Activated T-helper 2 cell treated with anti-CD3 and anti-CD28 coated beads, Interferon-gamma antibody, Interleukin-2, Interleukin-4, amounts not matched to agents 10 μg/mL and 5 μg/mL and 100 μg/mL, durations not matched to agents 14 hours and 24 hours and 36 hours (primary cell): ENCODE results near the gene PAH. TPM values are rescaled to one million over a fixed set of nuclear protein-coding genes. Genes with fewer than 3 reads are reported as not detected.
A peak's percentile ranks its signal among the peaks of the same experiment; 100 is the strongest.

ENCODE experiments used
- DNase-seq: peaks from one replicate; pipeline ENCODE4 v3.0.0; 2021; ENCODE audit warnings: low spot score
- H3K27ac Mint-ChIP-seq: one replicate; pipeline ENCODE4 v1.8.0; 2021; ENCODE audit warnings: mixed read lengths
- H3K27me3 Mint-ChIP-seq: one replicate; pipeline ENCODE4 v1.8.0; 2021; ENCODE audit warnings: low read depth, mixed read lengths
- H3K36me3 Mint-ChIP-seq: one replicate; pipeline ENCODE4 v1.8.0; 2021; ENCODE audit warnings: low read depth, mixed read lengths
- H3K4me1 Mint-ChIP-seq: one replicate; pipeline ENCODE4 v1.8.0; 2021; ENCODE audit warnings: low read depth, mixed read lengths
- H3K4me3 Mint-ChIP-seq: one replicate; pipeline ENCODE4 v1.8.0; 2021; ENCODE audit warnings: low read depth, mild to moderate bottlenecking, moderate library complexity, mixed read lengths
- H3K9me3 Mint-ChIP-seq: one replicate; pipeline ENCODE4 v1.8.0; 2021; ENCODE audit warnings: mixed read lengths
- intact Hi-C: fragments of 100-400 bp; cut with micrococcal nuclease; formaldehyde crosslinking; loops from one replicate; pipeline ENCODE4 v1.15.1; 2023
- total RNA-seq: library from RNA; stranded (reverse); gene quantifications from 2 replicates; pipeline ENCODE4 v1.2.3, GENCODE V29; 2022

The PAH gene
- total RNA-seq, 1 donor from 2014 or later, result not detected

GRCh38 chr12:102957339-102958050 lies 40.5 kb upstream of the PAH start, which contains the start of gene ASCL1:
TSS of gene ASCL1 (plus strand) at chr12:102957674. CDS start at chr12:102958245, 571 bp downstream.
- Mint-ChIP-seq H3K9me3 (no peaks in the 10 kb centered on the region), H3K36me3 (no peaks in the 10 kb centered on the region), H3K27ac (no peak within 1 kb of the TSS), H3K4me3 (peak within 1 kb of the TSS; percentile 78), H3K27me3 (peaks cover 81% of the 10 kb centered on the region), H3K4me1 (peaks cover 40% of the 10 kb centered on the region)
- intact Hi-C loops, result no loop called here
- no peak for DNase-seq

- Mint-ChIP-seq H3K9me3 (no peaks in the 10 kb centered on the region), H3K4me3 (peak overlapping the region; percentile 51), H3K4me1 (peaks cover 37% of the 10 kb centered on the region), H3K36me3 (no peaks in the 10 kb centered on the region), H3K27ac (no peak overlapping the region), H3K27me3 (peaks cover 81% of the 10 kb centered on the region)
- intact Hi-C loops, result no loop called here
- no peak for DNase-seq
Measured at GRCh38 chr12:102956738-102957327, 39.8 kb upstream of the PAH start.

- Mint-ChIP-seq H3K27me3 (peaks cover 79% of the 10 kb centered on the region), H3K4me1 (peaks cover 39% of the 10 kb centered on the region), H3K36me3 (no peaks in the 10 kb centered on the region), H3K9me3 (no peaks in the 10 kb centered on the region), H3K4me3 (no peak overlapping the region), H3K27ac (no peak overlapping the region)
- intact Hi-C loops, result no loop called here
- no peak for DNase-seq
Measured at GRCh38 chr12:102955926-102956737, 39.1 kb upstream of the PAH start.

- no peak for DNase-seq
- no peaks in the 10 kb centered on the region for H3K9me3 Mint-ChIP-seq
Measured at GRCh38 chr12:102954134-102954533, 37.1 kb upstream of the PAH start.

GRCh38 chr12:102953221-102953620 lies 36.2 kb upstream of the PAH start:
- H3K4me3 Mint-ChIP-seq, result no peak overlapping the region
- no peak overlapping the region for H3K27ac Mint-ChIP-seq
- H3K36me3 Mint-ChIP-seq, result no peaks in the 10 kb centered on the region
- peaks cover 78% of the 10 kb centered on the region for H3K27me3 Mint-ChIP-seq
- intact Hi-C loops, result no loop called here
- no peak for DNase-seq
- peaks cover 35% of the 10 kb centered on the region for H3K4me1 Mint-ChIP-seq
- H3K9me3 Mint-ChIP-seq, result no peaks in the 10 kb centered on the region

More at GRCh38 chr12:102954134-102954533, 37.1 kb upstream of the PAH start:
- Mint-ChIP-seq H3K4me3 (no peak overlapping the region), H3K36me3 (no peaks in the 10 kb centered on the region), H3K27ac (no peak overlapping the region), H3K27me3 (peaks cover 82% of the 10 kb centered on the region), H3K4me1 (peaks cover 39% of the 10 kb centered on the region)
- intact Hi-C loops, result no loop called here

- Mint-ChIP-seq H3K36me3 (no peaks in the 10 kb centered on the region), H3K9me3 (no peaks in the 10 kb centered on the region), H3K27ac (no peak overlapping the region), H3K27me3 (peaks cover 79% of the 10 kb centered on the region), H3K4me3 (no peak overlapping the region), H3K4me1 (peaks cover 29% of the 10 kb centered on the region)
- DNase-seq, result no peak
- intact Hi-C loops, result no loop called here
Measured at GRCh38 chr12:102951841-102952240, 34.8 kb upstream of the PAH start.

GRCh38 chr12:102950950-102951619 lies 34.0 kb upstream of the PAH start:
- intact Hi-C loops, result no loop called here

GRCh38 chr12:102950107-102950949 lies 33.3 kb upstream of the PAH start:
- peaks cover 22% of the 10 kb centered on the region for H3K4me1 Mint-ChIP-seq
- H3K27ac Mint-ChIP-seq, result no peak overlapping the region
- H3K4me3 Mint-ChIP-seq, result no peak overlapping the region
- no peak for DNase-seq
- intact Hi-C loops, result no loop called here
- H3K9me3 Mint-ChIP-seq, result no peaks in the 10 kb centered on the region
- H3K36me3 Mint-ChIP-seq, result no peaks in the 10 kb centered on the region
- H3K27me3 Mint-ChIP-seq, result peaks cover 68% of the 10 kb centered on the region

More at GRCh38 chr12:102950950-102951619, 34.0 kb upstream of the PAH start:
- Mint-ChIP-seq H3K36me3 (no peaks in the 10 kb centered on the region), H3K9me3 (no peaks in the 10 kb centered on the region), H3K27me3 (peaks cover 76% of the 10 kb centered on the region), H3K4me1 (peaks cover 25% of the 10 kb centered on the region), H3K4me3 (no peak overlapping the region), H3K27ac (no peak overlapping the region)
- DNase-seq, result no peak

- intact Hi-C loops, result loop anchor here (1.0 to 2.0 kb wide), 2 partner anchors 556 to 599 kb away; no protein-coding TSS in a partner anchor
- Mint-ChIP-seq H3K27ac (no peak overlapping the region), H3K4me1 (peaks cover 11% of the 10 kb centered on the region), H3K4me3 (no peak overlapping the region), H3K9me3 (no peaks in the 10 kb centered on the region), H3K27me3 (peaks cover 60% of the 10 kb centered on the region), H3K36me3 (no peaks in the 10 kb centered on the region)
- no peak for DNase-seq
Measured at GRCh38 chr12:102948941-102949352, 31.9 kb upstream of the PAH start.

- Mint-ChIP-seq H3K9me3 (no peaks in the 10 kb centered on the region), H3K36me3 (no peaks in the 10 kb centered on the region), H3K4me3 (no peak overlapping the region), H3K4me1 (peaks cover 3% of the 10 kb centered on the region), H3K27ac (no peak overlapping the region), H3K27me3 (peaks cover 47% of the 10 kb centered on the region)
- DNase-seq, result no peak
- intact Hi-C loops, result no loop called here
Measured at GRCh38 chr12:102946042-102946441, 29.0 kb upstream of the PAH start.

- DNase-seq, result no peak
- no peak overlapping the region for H3K4me3 Mint-ChIP-seq
- H3K36me3 Mint-ChIP-seq, result no peaks in the 10 kb centered on the region
- peaks cover 16% of the 10 kb centered on the region for H3K27me3 Mint-ChIP-seq
- H3K9me3 Mint-ChIP-seq, result no peaks in the 10 kb centered on the region
- H3K4me1 Mint-ChIP-seq, result no peaks in the 10 kb centered on the region
- no peak overlapping the region for H3K27ac Mint-ChIP-seq
- intact Hi-C loops, result no loop called here
Measured at GRCh38 chr12:102939670-102940222, 22.7 kb upstream of the PAH start.
